ENCODE results near the gene NRG2. TPM values are rescaled to one million over a fixed set of nuclear protein-coding genes. Genes with fewer than 3 reads are reported as not detected.

NRG2 gene
- total and polyA plus RNA-seq, 10 donors, result 0.83 to 7.7 (median 4.4) TPM

- intact Hi-C loops (cut with DNase I; ENCODE audit: low total_unique reads), result no loop called here
- 79 to 85% (median 80%) methylated on average over 6 of the region's 6 CpGs for WGBS, 5 donors
- TF ChIP-seq POLR2AphosphoS5 (IDR thresholded peaks at IDR 0.05) (no peak), CTCF (IDR thresholded peaks at IDR 0.05 in 8 of 11, conservative IDR thresholded peaks at IDR 0.05 in 3 of 11) (no peak), POLR2A (IDR thresholded peaks at IDR 0.05) (no peak)
Observed at GRCh38 chr5:139897342-139897741, 145.8 kb downstream of the NRG2 start.

GRCh38 chr5:139896718-139897117 is 146.4 kb downstream of the NRG2 start:
- DNase-seq, result no peak
- 86 to 94% (median 90%) methylated on average over 4 of the region's 4 CpGs for WGBS, 5 donors
- Histone ChIP-seq H3K27me3 (replicated peaks in 1 of 7) (peaks cover 0 to 11% (median 1%) of the 10 kb centered on the region in 7 donors), H3K36me3 (no peaks in the 10 kb centered on the region), H3K27ac (no peak overlapping the region), H3K4me3 (no peak overlapping the region), H3K9me3 (no peaks in the 10 kb centered on the region), H3K4me1 (peaks cover 0 to 20% (median 6%) of the 10 kb centered on the region in 6 donors)
- TF ChIP-seq CTCF (IDR thresholded peaks at IDR 0.05 in 8 of 11, conservative IDR thresholded peaks at IDR 0.05 in 3 of 11), result no peak
- TF ChIP-seq POLR2A (IDR thresholded peaks at IDR 0.05), result no peak
- no peak for TF ChIP-seq POLR2AphosphoS5 (IDR thresholded peaks at IDR 0.05)
- intact Hi-C loops (cut with DNase I; ENCODE audit: low total_unique reads), result no loop called here

More at GRCh38 chr5:139897342-139897741, 145.8 kb downstream of the NRG2 start:
- Histone ChIP-seq H3K9me3 (no peaks in the 10 kb centered on the region), H3K4me3 (no peak overlapping the region), H3K27ac (no peak overlapping the region), H3K36me3 (no peaks in the 10 kb centered on the region), H3K4me1 (peaks cover 0 to 20% (median 6%) of the 10 kb centered on the region in 6 donors), H3K27me3 (replicated peaks in 1 of 7) (peaks cover 0 to 17% (median 6%) of the 10 kb centered on the region in 7 donors)
- DNase-seq, result no peak

GRCh38 chr5:139895647-139896046 is 147.5 kb downstream of the NRG2 start:
- intact Hi-C loops (cut with DNase I; ENCODE audit: low total_unique reads), result no loop called here
- DNase-seq, result no peak
- WGBS, 5 donors, result 62 to 80% (median 71%) methylated on average over 2 of the region's 2 CpGs
- TF ChIP-seq POLR2AphosphoS5 (IDR thresholded peaks at IDR 0.05) (no peak), POLR2A (IDR thresholded peaks at IDR 0.05) (no peak), CTCF (IDR thresholded peaks at IDR 0.05 in 8 of 11, conservative IDR thresholded peaks at IDR 0.05 in 3 of 11) (no peak)
- Histone ChIP-seq H3K9me3 (no peaks in the 10 kb centered on the region), H3K4me1 (peaks cover 0 to 20% (median 6%) of the 10 kb centered on the region in 6 donors), H3K27ac (no peak overlapping the region), H3K4me3 (no peak overlapping the region), H3K36me3 (no peaks in the 10 kb centered on the region), H3K27me3 (replicated peaks in 1 of 7) (peaks cover 0 to 5% (median 0%) of the 10 kb centered on the region in 7 donors)

GRCh38 chr5:139895046-139895445 is 148.1 kb downstream of the NRG2 start:
- H3K4me3 ChIP-seq, result no peak overlapping the region
- intact Hi-C loops (cut with DNase I; ENCODE audit: low total_unique reads), result no loop called here
- peaks cover 0 to 20% (median 6%) of the 10 kb centered on the region in 6 donors for H3K4me1 ChIP-seq
- WGBS, 5 donors, result 92 to 99% (median 96%) methylated on average over 5 of the region's 5 CpGs
- TF ChIP-seq POLR2A (IDR thresholded peaks at IDR 0.05) (no peak), CTCF (IDR thresholded peaks at IDR 0.05 in 8 of 11, conservative IDR thresholded peaks at IDR 0.05 in 3 of 11) (no peak), POLR2AphosphoS5 (IDR thresholded peaks at IDR 0.05) (no peak)
- no peak overlapping the region for H3K27ac ChIP-seq
- peaks cover 0 to 5% (median 0%) of the 10 kb centered on the region in 7 donors for H3K27me3 ChIP-seq (replicated peaks in 1 of 7)
- H3K9me3 ChIP-seq, result no peaks in the 10 kb centered on the region
- H3K36me3 ChIP-seq, result no peaks in the 10 kb centered on the region
- DNase-seq, result no peak
